Measurements from ENCODE around the gene ZNF846.

- TF ChIP-seq NFRKB (IDR thresholded peaks at IDR 0.05) (no peak), SUZ12 (IDR thresholded peaks at IDR 0.05) (no peak), BHLHE40 (IDR thresholded peaks at IDR 0.05; ENCODE audit: borderline replicate concordance) (no peak), FOXM1 (IDR thresholded peaks at IDR 0.05; ENCODE audit: borderline replicate concordance) (no peak)
Measured at GRCh38 chr19:9751446-9751845, 17.1 kb downstream of the ZNF846 start.
